ENCODE data around the gene GRM8. TPM values are rescaled to one million over a fixed set of nuclear protein-coding genes. Genes with fewer than 3 reads are reported as not detected.

Gene GRM8
- total and polyA plus RNA-seq, 9 of the 15 experiments (the other 6 are each of a cell fraction or from before 2014, with no cell fraction given) = 0.13 TPM; not detected in 7

DNA sequence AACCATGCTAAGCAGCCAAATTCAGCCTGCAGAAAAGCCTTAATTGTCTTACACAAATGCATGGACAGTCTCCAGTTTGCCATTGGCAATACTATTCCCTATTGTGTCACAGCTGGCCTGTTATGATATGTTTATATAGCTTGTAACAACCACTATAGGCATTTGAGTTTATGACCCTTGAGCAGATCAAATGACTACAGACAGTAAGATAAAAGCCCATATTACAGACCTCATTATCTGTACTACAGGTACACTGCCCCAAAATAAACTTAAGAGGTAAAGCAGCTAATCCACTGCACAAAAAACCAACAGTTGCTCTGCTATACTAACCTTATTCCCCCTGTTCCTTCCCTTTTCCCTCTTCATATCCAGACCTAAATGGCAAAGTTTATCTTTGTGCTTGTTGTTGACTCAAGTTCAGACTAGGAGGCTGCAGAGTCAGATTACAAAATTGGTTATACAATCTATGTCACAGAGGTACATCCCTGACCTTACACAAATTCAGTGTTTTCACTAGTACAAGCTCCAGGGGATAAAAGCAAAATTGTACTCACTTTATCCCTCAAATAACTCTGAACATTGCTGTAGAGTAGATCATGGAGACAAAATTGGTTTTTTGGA lies 218.4 kb downstream of the GRM8 start:
- in situ Hi-C loops (cut with MboI) = no loop called here
- Histone ChIP-seq H3K27me3 (ENCODE audit: control insufficient read depth in 2 of 2, insufficient read depth in 2 of 2, low read length in 2 of 2) (no peaks in the 10 kb centered on the region), H4K20me1 (replicated peaks; ENCODE audit: control insufficient read depth, insufficient read depth, low read length) (no peaks in the 10 kb centered on the region)

GRCh38 chr7:127029823-127030222 lies 222.9 kb downstream of the GRM8 start:
- Histone ChIP-seq H3K79me2 (ENCODE audit: control insufficient read depth, insufficient read depth, low read length) (no peaks in the 10 kb centered on the region), H3K36me3 (ENCODE audit: control insufficient read depth, insufficient read depth, low read length) (no peaks in the 10 kb centered on the region), H3K4me2 (ENCODE audit: insufficient read depth, low read length) (no peak overlapping the region), H3K9ac (ENCODE audit: insufficient read depth in 1 of 2, low read depth in 2 of 2, low read length in 2 of 2) (no peak overlapping the region), H3K27me3 (ENCODE audit: control insufficient read depth in 2 of 2, insufficient read depth in 2 of 2, low read length in 2 of 2) (no peaks in the 10 kb centered on the region), H3K27ac (ENCODE audit: extremely low read depth, low read depth, low read length) (no peak overlapping the region), H4K20me1 (replicated peaks; ENCODE audit: control insufficient read depth, insufficient read depth, low read length) (no peaks in the 10 kb centered on the region), H3K9me1 (ENCODE audit: control insufficient read depth, insufficient read depth, low read length) (no peaks in the 10 kb centered on the region), H2AFZ (ENCODE audit: low read depth, low read length) (no peak overlapping the region), H3K4me1 (replicated peaks in 1 of 2; ENCODE audit: control insufficient read depth in 2 of 2, insufficient read depth in 2 of 2, low read length in 2 of 2) (no peaks in the 10 kb centered on the region), H3K4me3 (no peak overlapping the region), H3K9me3 (replicated peaks; ENCODE audit: control insufficient read depth, insufficient read depth, low read depth, low read length) (no peaks in the 10 kb centered on the region)
- ATAC-seq (no peak), DNase-seq (ENCODE audit: extremely low read depth in 1 of 4, low spot score in 3 of 4) (no peak), FAIRE-seq (no peak)
- CTCF ChIA-PET (ENCODE audit: low intra/inter-chr PET ratio) = no interaction called here
- intact Hi-C loops (cut with micrococcal nuclease) = no loop called here
- POLR2A ChIA-PET = no interaction called here
- TF ChIP-seq ZNF696 (CRISPR knock-in tag; conservative IDR thresholded peaks at IDR 0.05) (no peak), MAFF (IDR thresholded peaks at IDR 0.05; ENCODE audit: low read length) (peak; percentile 65), ERF (CRISPR knock-in tag; IDR thresholded peaks at IDR 0.05) (no peak), THRAP3 (IDR thresholded peaks at IDR 0.05; ENCODE audit: borderline replicate concordance) (no peak), MAFK (IDR thresholded peaks at IDR 0.05; ENCODE audit: low read length) (peak; percentile 64), C11orf30 (IDR thresholded peaks at IDR 0.05; ENCODE audit: low read depth) (peak; percentile 31), MAFG (tag; conservative IDR thresholded peaks at IDR 0.05) (peak; percentile 54; the same call in 1 of the 2 replicates), ZNF316 (IDR thresholded peaks at IDR 0.05) (peak; percentile 70)
- in situ Hi-C loops (cut with MboI) = no loop called here
- no TSS peak for BruUV-seq (replicated peaks)
- 0% methylated on average over 2 of the region's 2 CpGs for WGBS (ENCODE audit: insufficient coverage, low coverage, missing lambda C conversion rate)

More for the DNA sequence above, 218.4 kb downstream of the GRM8 start:
- Histone ChIP-seq H3K4me2 (ENCODE audit: insufficient read depth, low read length) (no peak overlapping the region), H2AFZ (ENCODE audit: low read depth, low read length) (no peak overlapping the region), H3K4me3 (no peak overlapping the region), H3K27ac (ENCODE audit: extremely low read depth, low read depth, low read length) (no peak overlapping the region), H3K4me1 (replicated peaks in 1 of 2; ENCODE audit: control insufficient read depth in 2 of 2, insufficient read depth in 2 of 2, low read length in 2 of 2) (no peaks in the 10 kb centered on the region), H3K79me2 (ENCODE audit: control insufficient read depth, insufficient read depth, low read length) (no peaks in the 10 kb centered on the region), H3K36me3 (ENCODE audit: control insufficient read depth, insufficient read depth, low read length) (no peaks in the 10 kb centered on the region), H3K9me3 (replicated peaks; ENCODE audit: control insufficient read depth, insufficient read depth, low read depth, low read length) (no peaks in the 10 kb centered on the region), H3K9me1 (ENCODE audit: control insufficient read depth, insufficient read depth, low read length) (no peaks in the 10 kb centered on the region), H3K9ac (ENCODE audit: insufficient read depth in 1 of 2, low read depth in 2 of 2, low read length in 2 of 2) (no peak overlapping the region)
- ATAC-seq = no peak
- no peak for TF ChIP-seq CREM (IDR thresholded peaks at IDR 0.05; ENCODE audit: low read depth)
- TF ChIP-seq DDX20 (tag; IDR thresholded peaks at IDR 0.05; ENCODE audit: low read depth) = no peak
- TF ChIP-seq NR3C1 (CRISPR knock-in tag; IDR thresholded peaks at IDR 0.05) = no peak
- TF ChIP-seq SRF (CRISPR knock-in tag; IDR thresholded peaks at IDR 0.05) = no peak
- FAIRE-seq = no peak
- CTCF ChIA-PET (ENCODE audit: low intra/inter-chr PET ratio) = no interaction called here
- DNase-seq (ENCODE audit: extremely low read depth in 1 of 4, low spot score in 3 of 4) = no peak
- no TSS peak for BruUV-seq (replicated peaks)
- POLR2A ChIA-PET = no interaction called here
- intact Hi-C loops (cut with micrococcal nuclease) = no loop called here

All from K562 (cell line).